Measurements from ENCODE around the gene WNT9A.
"Not testable (repeated sequence)": the region's sequence is repeated elsewhere in the genome, so short reads cannot be mapped to it uniquely, and the experiment has no call there.

DNA sequence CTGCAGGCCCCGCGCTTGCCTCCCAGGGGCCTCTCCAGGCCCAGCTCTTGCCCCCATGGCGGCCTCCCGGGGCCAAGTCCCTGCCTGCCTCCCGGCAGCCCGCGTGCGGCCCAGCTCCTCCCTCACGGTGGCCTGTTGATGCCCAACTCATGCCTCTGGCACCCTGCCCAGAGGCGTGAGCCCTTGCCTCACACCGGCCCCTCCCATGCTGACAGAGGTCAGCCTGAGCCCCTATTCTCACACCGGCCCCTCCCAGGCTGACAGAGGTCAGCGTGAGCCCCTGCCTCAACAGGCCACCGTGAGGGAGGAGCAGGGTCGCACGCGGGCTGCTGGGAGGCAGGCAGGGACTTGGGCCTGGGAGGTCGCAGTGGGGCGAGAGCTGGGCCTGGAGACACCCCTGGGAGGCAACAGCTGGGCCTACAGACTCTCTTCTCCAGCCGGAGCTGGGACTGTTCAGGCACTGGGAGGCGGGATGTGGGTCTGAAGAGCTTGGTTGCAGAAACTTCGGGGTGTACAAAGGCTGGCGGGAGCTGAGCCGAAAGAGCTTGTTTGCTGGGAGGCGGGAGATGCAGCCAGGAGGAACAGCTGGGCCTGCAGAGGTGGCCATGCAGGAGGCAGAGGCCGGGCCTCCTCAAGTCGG is 24.0 kb upstream of the WNT9A start:
- TF ChIP-seq ZNF549 (tag by site-specific recombination; IDR thresholded peaks at IDR 0.05); CTCF (tag by site-specific recombination; IDR thresholded peaks at IDR 0.05); REST (tag by site-specific recombination; IDR thresholded peaks at IDR 0.05); TSHZ1 (tag by site-specific recombination; IDR thresholded peaks at IDR 0.05; ENCODE audit: borderline replicate concordance); YY1 (tag by site-specific recombination; IDR thresholded peaks at IDR 0.05); SP2 (tag by site-specific recombination; IDR thresholded peaks at IDR 0.05): not testable (repeated sequence)
- TF ChIP-seq, protein P1, sequence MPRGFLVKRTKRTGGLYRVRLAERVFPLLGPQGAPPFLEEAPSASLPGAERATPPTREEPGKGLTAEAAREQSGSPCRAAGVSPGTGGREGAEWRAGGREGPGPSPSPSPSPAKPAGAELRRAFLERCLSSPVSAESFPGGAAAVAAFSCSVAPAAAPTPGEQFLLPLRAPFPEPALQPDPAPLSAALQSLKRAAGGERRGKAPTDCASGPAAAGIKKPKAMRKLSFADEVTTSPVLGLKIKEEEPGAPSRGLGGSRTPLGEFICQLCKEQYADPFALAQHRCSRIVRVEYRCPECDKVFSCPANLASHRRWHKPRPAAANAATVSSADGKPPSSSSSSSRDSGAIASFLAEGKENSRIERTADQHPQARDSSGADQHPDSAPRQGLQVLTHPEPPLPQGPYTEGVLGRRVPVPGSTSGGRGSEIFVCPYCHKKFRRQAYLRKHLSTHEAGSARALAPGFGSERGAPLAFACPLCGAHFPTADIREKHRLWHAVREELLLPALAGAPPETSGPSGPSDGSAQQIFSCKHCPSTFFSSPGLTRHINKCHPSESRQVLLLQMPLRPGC (tag by site-specific recombination; IDR thresholded peaks at IDR 0.05): not testable (repeated sequence)

Data from HEK293 (cell line).